Sigmoid colon (tissue), 7 donors: Measurements from ENCODE around the gene LINGO1. TPM values are rescaled to one million over a fixed set of nuclear protein-coding genes. Genes with fewer than 3 reads are reported as not detected.

ENCODE experiments used
- DNase-seq: peaks from one replicate; pipeline ENCODE4 v3.0.0-alpha.2; 2019
- H3K27ac ChIP-seq, 4 donors: fragments of 200-600 bp; sonication (generic); one replicate each; pipeline ENCODE4 v1.5.1; 2016 to 2019; ENCODE audit warnings: mild to moderate bottlenecking in 1 of 4
- H3K27me3 ChIP-seq, 3 donors: fragments of 200-600 bp; sonication (generic); one replicate each; pipeline ENCODE4 v1.5.1; 2019; ENCODE audit warnings: mild to moderate bottlenecking in 1 of 3
- H3K36me3 ChIP-seq, 4 donors: fragments of 200-600 bp; sonication (generic); one replicate each; pipeline ENCODE4 v1.5.1; 2016 to 2019
- H3K4me1 ChIP-seq, 4 donors: fragments of 200-600 bp; sonication (generic); one replicate each; pipeline ENCODE4 v1.5.1; 2017 to 2019
- H3K4me3 ChIP-seq, 4 donors: fragments of 200-600 bp; sonication (generic); one replicate each; pipeline ENCODE4 v1.5.1; 2017 to 2019; ENCODE audit warnings: mild to moderate bottlenecking in 2 of 4, moderate library complexity in 1 of 4
- H3K9me3 ChIP-seq, 4 donors: fragments of 200-600 bp in 3 of 4; sonication (generic) in 3 of 4; one replicate each; pipeline versions ENCODE4 v1.5.1 to v1.6.1; 2013 to 2019
- CTCF ChIP-seq, 4 experiments: fragments of 450-650 bp in 3 of 4; fragments of 200-600 bp in 1 of 4; IDR thresholded peaks; one replicate each; pipeline ENCODE4 v1.5.1; 2016 to 2019; ENCODE audit warnings: antibody characterized with exemption in 4 of 4, mild to moderate bottlenecking in 3 of 4, moderate library complexity in 2 of 4
- EP300 ChIP-seq, 4 donors: sonication (generic); formaldehyde crosslinking; IDR thresholded peaks; one replicate each; pipeline ENCODE4 v1.6.1; 2017; ENCODE audit warnings: antibody characterized with exemption in 4 of 4
- POLR2A ChIP-seq, 2 donors: fragments of 450-650 bp; IDR thresholded peaks; one replicate each; pipeline ENCODE4 v1.6.1; 2016; ENCODE audit warnings: antibody characterized with exemption in 2 of 2, mild to moderate bottlenecking in 2 of 2, moderate library complexity in 2 of 2
- POLR2AphosphoS5 ChIP-seq, 4 donors: sonication (generic); formaldehyde crosslinking; IDR thresholded peaks; one replicate each; pipeline ENCODE4 v1.6.1; 2017; ENCODE audit warnings: antibody characterized with exemption in 4 of 4
- WGBS, 2 donors: extraction: QIAGEN DNeasy Blood & Tissue Kit; methylation state at CpG; one replicate each; pipeline ENCODE4 v1.1.7; 2013; 5-methylcytosine and 5-hydroxymethylcytosine counted together
- intact Hi-C: fragments of 100-400 bp; cut with DNase I; formaldehyde crosslinking; loops from one replicate; pipeline ENCODE4 v1.15.1; 2023
- polyA plus RNA-seq, 3 donors: library from polyadenylated mRNA; stranded (reverse); fragments of 200-250 nt; gene quantifications; one replicate each; pipeline ENCODE4 v1.2.3, GENCODE V29; 2013
- total RNA-seq, 4 donors: library from RNA; depleted of rRNA; stranded (reverse); fragments of >200 nt; gene quantifications; one replicate each; pipeline ENCODE4 v1.1.0, GENCODE V29; 2016
- donor health status: healthy with polysubstance abuse.
- donor health status: Bipolar disorder and iron deficiency.
- donor health status: healthy.

LINGO1 gene
- total and polyA plus RNA-seq, 7 donors: under 0.01 to 3.9 (median 0.68) TPM

GRCh38 chr15:77584201-77584600, 48.5 kb downstream of the LINGO1 start:
- no peak for DNase-seq
- H3K27me3 ChIP-seq: no peaks in the 10 kb centered on the region
- WGBS, 2 donors: 67 to 73% methylated on average over 7 of the region's 7 CpGs
- H3K9me3 ChIP-seq: no peaks in the 10 kb centered on the region
- no peaks in the 10 kb centered on the region for H3K36me3 ChIP-seq
- no peak overlapping the region for H3K27ac ChIP-seq
- H3K4me1 ChIP-seq: no peaks in the 10 kb centered on the region
- H3K4me3 ChIP-seq: no peak overlapping the region
- intact Hi-C loops: no loop called here
- TF ChIP-seq POLR2A (IDR thresholded peaks at IDR 0.05): no peak
- no peak for TF ChIP-seq EP300 (IDR thresholded peaks at IDR 0.05)
- no peak for TF ChIP-seq POLR2AphosphoS5 (IDR thresholded peaks at IDR 0.05)
- no peak for TF ChIP-seq CTCF (IDR thresholded peaks at IDR 0.05)

- Histone ChIP-seq H3K9me3 (no peaks in the 10 kb centered on the region), H3K27me3 (no peaks in the 10 kb centered on the region), H3K4me1 (peaks cover 0 to 4% (median under 1%) of the 10 kb centered on the region in 4 donors), H3K27ac (no peak overlapping the region), H3K4me3 (no peak overlapping the region), H3K36me3 (no peaks in the 10 kb centered on the region)
- intact Hi-C loops: no loop called here
- DNase-seq: no peak
- TF ChIP-seq CTCF (IDR thresholded peaks at IDR 0.05) (no peak), EP300 (IDR thresholded peaks at IDR 0.05) (no peak), POLR2AphosphoS5 (IDR thresholded peaks at IDR 0.05) (no peak), POLR2A (IDR thresholded peaks at IDR 0.05) (no peak)
- WGBS, 2 donors: 29 to 68% methylated on average over 5 of the region's 5 CpGs
Observed at GRCh38 chr15:77582763-77583162, 49.9 kb downstream of the LINGO1 start.

GRCh38 chr15:77581896-77582569, 50.7 kb downstream of the LINGO1 start:
- Histone ChIP-seq H3K27me3 (no peaks in the 10 kb centered on the region), H3K9me3 (no peaks in the 10 kb centered on the region), H3K27ac (no peak overlapping the region), H3K36me3 (no peaks in the 10 kb centered on the region), H3K4me3 (no peak overlapping the region), H3K4me1 (peaks cover 0 to 11% (median 6%) of the 10 kb centered on the region in 4 donors)
- DNase-seq: no peak
- 30 to 67% methylated on average over 18 of the region's 18 CpGs for WGBS, 2 donors
- TF ChIP-seq POLR2A (IDR thresholded peaks at IDR 0.05) (no peak), POLR2AphosphoS5 (IDR thresholded peaks at IDR 0.05) (no peak), CTCF (IDR thresholded peaks at IDR 0.05) (no peak), EP300 (IDR thresholded peaks at IDR 0.05) (no peak)
- intact Hi-C loops: no loop called here

- intact Hi-C loops: no loop called here
- Histone ChIP-seq H3K9me3 (no peaks in the 10 kb centered on the region), H3K4me3 (no peak overlapping the region), H3K4me1 (peaks cover 0 to 11% (median 6%) of the 10 kb centered on the region in 4 donors), H3K27me3 (no peaks in the 10 kb centered on the region), H3K36me3 (no peaks in the 10 kb centered on the region), H3K27ac (no peak overlapping the region)
- no peak for DNase-seq
- 77 to 82% methylated on average over 16 of the region's 16 CpGs for WGBS, 2 donors
- TF ChIP-seq CTCF (IDR thresholded peaks at IDR 0.05): no peak
- TF ChIP-seq POLR2A (IDR thresholded peaks at IDR 0.05): no peak
- no peak for TF ChIP-seq EP300 (IDR thresholded peaks at IDR 0.05)
- no peak for TF ChIP-seq POLR2AphosphoS5 (IDR thresholded peaks at IDR 0.05)
Observed at GRCh38 chr15:77580996-77581682, 51.6 kb downstream of the LINGO1 start.
